K562 (cell line): Measurements from ENCODE around the gene DYNLT5. TPM values are rescaled to one million over a fixed set of nuclear protein-coding genes. Genes with fewer than 3 reads are reported as not detected.

Experiments used
- HIVEP1 ChIP-seq: fragments of 250-450 bp; sonication (Bioruptor Pico); IDR thresholded peaks from 2 replicates; pipeline ENCODE4 v1.4.0; 2020; ENCODE audit warnings: mild to moderate bottlenecking
- MYC ChIP-seq, 2 experiments: fragments of 250-450 bp in 1 of 2; sonication (Bioruptor Pico) in 1 of 2; IDR thresholded peaks; 2 replicates each; pipeline versions ENCODE4 v1.5.1 to v1.6.1; 2012 to 2021; ENCODE audit warnings: low read depth in 2 of 2, borderline replicate concordance in 1 of 2, improper control_type of control experiment in 1 of 2, low read length in 1 of 2, mild to moderate bottlenecking in 1 of 2, moderate library complexity in 1 of 2
- NCOA6 ChIP-seq: fragments of 450-650 bp; IDR thresholded peaks from 2 replicates; pipeline ENCODE4 v1.6.1; 2017; ENCODE audit warnings: mild to moderate bottlenecking
- PBX2 ChIP-seq, 2 experiments: IDR thresholded peaks in 1 of 2; conservative IDR thresholded peaks in 1 of 2; 2 replicates each; pipeline ENCODE4 v1.6.1; 2016; ENCODE audit warnings: low read depth in 2 of 2, mild to moderate bottlenecking in 1 of 2, missing compliant biosample characterization in 1 of 2, missing genetic modification characterization in 1 of 2, moderate library complexity in 1 of 2
- PHF21A ChIP-seq: fragments of 450-650 bp; IDR thresholded peaks from 2 replicates; pipeline ENCODE4 v1.6.1; 2017; ENCODE audit warnings: low read depth, borderline replicate concordance
- RB1 ChIP-seq: fragments of 450-650 bp; IDR thresholded peaks from 2 replicates; pipeline ENCODE4 v1.6.1; 2017; ENCODE audit warnings: low read depth, mild to moderate bottlenecking
- SFPQ ChIP-seq: fragments of 200-400 bp; formaldehyde crosslinking; IDR thresholded peaks from 2 replicates; pipeline ENCODE4 v1.6.1; 2017; ENCODE audit warnings: mild to moderate bottlenecking, low read depth, low read length, moderate library complexity
- SRF ChIP-seq, 2 experiments: fragments of 250-450, 450-650 bp in 1 of 2; sonication (Bioruptor Pico) in 1 of 2; sonication (generic) in 1 of 2; formaldehyde crosslinking; IDR thresholded peaks; 2 replicates each; pipeline versions ENCODE4 v1.5.0 to v1.5.1; 2020 to 2022; ENCODE audit warnings: mild to moderate bottlenecking in 1 of 2, missing genetic modification reagents in 1 of 2
- ZBED1 ChIP-seq: IDR thresholded peaks from 2 replicates; pipeline ENCODE4 v1.6.1; 2014
- ZNF318 ChIP-seq, 2 experiments: fragments of 450-650 bp; IDR thresholded peaks; 2 replicates each; pipeline ENCODE4 v1.6.1; 2016; ENCODE audit warnings: mild to moderate bottlenecking in 2 of 2, borderline replicate concordance in 1 of 2, low read depth in 1 of 2, moderate library complexity in 1 of 2
- ZNF512 ChIP-seq: IDR thresholded peaks from 2 replicates; pipeline ENCODE4 v1.6.1; 2016; ENCODE audit warnings: missing genetic modification characterization, missing compliant biosample characterization
- polyA plus RNA-seq, 8 experiments: library from polyadenylated mRNA; depleted of rRNA in 4 of 8; stranded (reverse) in 5 of 8; unstranded in 3 of 8; fragments of >200 nt; fragmentation: Nextera tagmentation in 2 of 8; fragmentation: Illumina TruSeq in 1 of 8; extraction: Ambion mirVana in 2 of 8; extraction: Trizol in 1 of 8; gene quantifications; 2 replicates each; pipeline versions ENCODE4 v1.2.1 to v1.2.3, GENCODE V29; 2011 to 2014; ENCODE audit warnings: inconsistent platforms in 1 of 8, missing spikeins in 1 of 8
- total RNA-seq, 7 experiments: library from RNA; depleted of rRNA in 6 of 7; stranded (reverse); fragments of >200 nt in 6 of 7; fragmentation: Illumina TruSeq in 2 of 7; extraction: Trizol in 2 of 7; gene quantifications; 2 replicates each; pipeline versions ENCODE4 v1.2.1 to v1.2.3, GENCODE V29; 2011 to 2021; ENCODE audit warnings: low replicate concordance in 1 of 7

Gene DYNLT5
- total and polyA plus RNA-seq, 9 of the 15 experiments (the other 6 are each of a cell fraction or from before 2014, with no cell fraction given): not detected

- TF ChIP-seq SRF (CRISPR knock-in tag; IDR thresholded peaks at IDR 0.05) (no peak), ZNF512 (tag) (no peak), HIVEP1 (CRISPR knock-in tag) (no peak), ZBED1 (no peak), ZNF318 (IDR thresholded peaks at IDR 0.05; ENCODE audit: borderline replicate concordance in 1 of 2, low read depth in 1 of 2) (peak in 1 of 2 experiments; percentile 73; a peak in 2 of 4 replicates), MYC (IDR thresholded peaks at IDR 0.05; ENCODE audit: low read depth, low read length) (0 out of 2 replicates have a peak, but pooled peaks have one; percentile 10), MYC (CRISPR knock-in tag; IDR thresholded peaks at IDR 0.05; ENCODE audit: borderline replicate concordance, low read depth) (no peak), PHF21A (no peak), NCOA6 (no peak), PBX2 (CRISPR knock-in tag; IDR thresholded peaks at IDR 0.05; ENCODE audit: low read depth) (no peak), PBX2 (tag; conservative IDR thresholded peaks at IDR 0.05; ENCODE audit: low read depth) (no peak), SFPQ (no peak), RB1 (no peak)
Measured at GRCh38 chr1:66758241-66758755, 6.0 kb downstream of the DYNLT5 start (continued).
